Activated naive CD8-positive, alpha-beta T cell treated with anti-CD3 and anti-CD28 coated beads for 36 hours (primary cell): ENCODE measurements around the gene MYD88. TPM values are rescaled to one million over a fixed set of nuclear protein-coding genes. Genes with fewer than 3 reads are reported as not detected.

Experiments used
- DNase-seq: peaks from one replicate; pipeline ENCODE4 v3.0.0; 2021
- H3K27ac Mint-ChIP-seq: one replicate; pipeline ENCODE4 v1.8.0; 2022; ENCODE audit warnings: mild to moderate bottlenecking, moderate library complexity, mixed read lengths
- H3K27me3 Mint-ChIP-seq: one replicate; pipeline ENCODE4 v1.8.0; 2022; ENCODE audit warnings: mild to moderate bottlenecking, mixed read lengths
- H3K36me3 Mint-ChIP-seq: one replicate; pipeline ENCODE4 v1.8.0; 2021; ENCODE audit warnings: mild to moderate bottlenecking, mixed read lengths
- H3K4me1 Mint-ChIP-seq: one replicate; pipeline ENCODE4 v1.8.0; 2021; ENCODE audit warnings: mixed read lengths
- H3K4me3 Mint-ChIP-seq: one replicate; pipeline ENCODE4 v1.8.0; 2022; ENCODE audit warnings: mild to moderate bottlenecking, moderate library complexity, mixed read lengths
- H3K9me3 Mint-ChIP-seq: one replicate; pipeline ENCODE4 v1.8.0; 2022; ENCODE audit warnings: mixed read lengths
- total RNA-seq, 2 experiments: library from RNA; stranded (reverse); gene quantifications; one replicate each; pipeline ENCODE4 v1.2.3, GENCODE V29; 2021

Gene MYD88
- total RNA-seq: 10 to 100 TPM; 46.2 to 48.0 TPM

DNA sequence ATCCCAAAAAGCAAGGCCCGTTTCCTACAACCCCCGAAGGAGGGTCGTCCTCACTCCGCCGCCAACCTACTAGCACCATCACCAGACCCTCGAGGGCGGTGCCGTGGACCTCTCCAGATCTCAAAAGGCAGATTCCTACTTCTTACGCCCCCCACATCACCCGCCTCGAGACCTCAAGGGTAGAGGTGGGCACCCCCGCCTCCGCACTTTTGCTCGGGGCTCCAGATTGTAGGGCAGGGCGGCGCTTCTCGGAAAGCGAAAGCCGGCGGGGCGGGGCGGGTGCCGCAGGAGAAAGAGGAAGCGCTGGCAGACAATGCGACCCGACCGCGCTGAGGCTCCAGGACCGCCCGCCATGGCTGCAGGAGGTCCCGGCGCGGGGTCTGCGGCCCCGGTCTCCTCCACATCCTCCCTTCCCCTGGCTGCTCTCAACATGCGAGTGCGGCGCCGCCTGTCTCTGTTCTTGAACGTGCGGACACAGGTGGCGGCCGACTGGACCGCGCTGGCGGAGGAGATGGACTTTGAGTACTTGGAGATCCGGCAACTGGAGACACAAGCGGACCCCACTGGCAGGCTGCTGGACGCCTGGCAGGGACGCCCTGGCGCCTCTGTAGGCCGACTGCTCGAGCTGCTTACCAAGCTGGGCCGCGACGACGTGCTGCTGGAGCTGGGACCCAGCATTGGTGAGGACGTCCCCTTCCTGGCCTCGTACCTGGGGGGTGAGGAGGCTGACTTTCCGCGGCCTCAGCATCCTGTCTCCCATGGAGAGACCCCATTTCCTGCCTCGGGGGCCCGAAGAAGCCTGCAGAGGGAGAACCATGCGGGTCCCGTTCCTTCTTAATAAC lies at the start of gene MYD88:
Gene MYD88, plus strand, starts transcription at position 313 of the 842 bp plus-strand sequence. Its CDS starts 40 bp downstream, at position 353.
- no peaks in the 10 kb centered on the region for H3K27me3 Mint-ChIP-seq

GRCh38 chr3:38089163-38089562 lies 49.3 kb upstream of the MYD88 start:
- H3K9me3 Mint-ChIP-seq: peaks cover 2% of the 10 kb centered on the region
- no peak overlapping the region for H3K27ac Mint-ChIP-seq
- no peak for DNase-seq
- H3K4me1 Mint-ChIP-seq: no peaks in the 10 kb centered on the region
- H3K4me3 Mint-ChIP-seq: no peak overlapping the region
- H3K36me3 Mint-ChIP-seq: peaks cover 2% of the 10 kb centered on the region
- H3K27me3 Mint-ChIP-seq: no peaks in the 10 kb centered on the region

More for the DNA sequence above, at the start of gene MYD88:
- H3K27ac Mint-ChIP-seq: peak within 1 kb of the TSS; percentile 99
- H3K4me1 Mint-ChIP-seq: peaks cover 57% of the 10 kb centered on the region
- H3K4me3 Mint-ChIP-seq: peak within 1 kb of the TSS; percentile 88
- peaks cover 32% of the 10 kb centered on the region for H3K36me3 Mint-ChIP-seq
- H3K9me3 Mint-ChIP-seq: no peaks in the 10 kb centered on the region
- peak; percentile 92 for DNase-seq

DNA sequence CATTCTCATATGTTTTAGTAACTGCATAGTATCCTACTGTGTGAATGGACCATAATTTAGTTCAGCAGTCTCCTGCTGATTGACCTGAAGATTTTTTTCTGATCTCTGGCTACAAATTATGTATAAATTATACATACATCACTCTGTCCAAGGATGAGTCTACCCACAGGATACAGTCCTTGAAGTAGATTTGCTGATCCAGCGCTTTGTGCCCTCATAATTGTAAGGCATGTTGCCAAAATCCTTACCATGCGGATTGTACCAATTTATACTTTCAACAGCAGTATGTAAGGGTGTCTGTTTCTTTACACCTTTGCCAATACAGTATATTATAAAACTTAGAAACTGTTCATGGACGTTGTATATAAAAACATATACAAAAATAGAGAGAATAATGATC lies 48.0 kb upstream of the MYD88 start:
- no peaks in the 10 kb centered on the region for H3K36me3 Mint-ChIP-seq
- no peaks in the 10 kb centered on the region for H3K9me3 Mint-ChIP-seq
- no peaks in the 10 kb centered on the region for H3K27me3 Mint-ChIP-seq
- H3K4me1 Mint-ChIP-seq: no peaks in the 10 kb centered on the region
- no peak overlapping the region for H3K4me3 Mint-ChIP-seq
- H3K27ac Mint-ChIP-seq: no peak overlapping the region
- no peak for DNase-seq

DNA sequence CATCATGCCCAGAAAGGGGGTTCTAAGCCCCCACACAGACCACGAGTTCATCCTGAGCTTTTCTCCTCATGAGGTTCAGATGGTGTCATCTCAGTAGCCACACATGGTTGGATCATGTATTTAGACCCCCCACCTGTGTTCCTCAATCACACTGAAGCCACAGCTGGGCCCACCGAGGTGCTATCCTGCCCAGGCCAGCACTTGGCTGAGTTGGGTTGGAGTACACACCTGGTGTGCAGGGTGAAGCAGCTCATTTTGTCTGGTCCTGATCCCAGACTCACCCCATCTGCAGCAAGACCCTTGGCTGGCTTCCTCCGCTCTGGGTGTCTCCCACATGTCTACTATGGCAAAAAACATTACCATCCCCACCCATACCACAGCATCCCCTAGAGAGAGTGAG lies 43.5 kb upstream of the MYD88 start:
- no peak overlapping the region for H3K27ac Mint-ChIP-seq
- no peak overlapping the region for H3K4me3 Mint-ChIP-seq
- H3K9me3 Mint-ChIP-seq: no peaks in the 10 kb centered on the region
- no peak for DNase-seq
- H3K27me3 Mint-ChIP-seq: no peaks in the 10 kb centered on the region
- H3K4me1 Mint-ChIP-seq: no peaks in the 10 kb centered on the region
- H3K36me3 Mint-ChIP-seq: no peaks in the 10 kb centered on the region

GRCh38 chr3:38095669-38096483 lies 42.6 kb upstream of the MYD88 start:
- H3K36me3 Mint-ChIP-seq: no peaks in the 10 kb centered on the region
- H3K4me3 Mint-ChIP-seq: no peak overlapping the region
- H3K4me1 Mint-ChIP-seq: no peaks in the 10 kb centered on the region
- no peak for DNase-seq
- H3K27ac Mint-ChIP-seq: no peak overlapping the region
- no peaks in the 10 kb centered on the region for H3K9me3 Mint-ChIP-seq
- no peaks in the 10 kb centered on the region for H3K27me3 Mint-ChIP-seq

- Mint-ChIP-seq H3K9me3 (no peaks in the 10 kb centered on the region), H3K27me3 (no peaks in the 10 kb centered on the region), H3K36me3 (no peaks in the 10 kb centered on the region), H3K27ac (no peak overlapping the region), H3K4me3 (no peak overlapping the region), H3K4me1 (no peaks in the 10 kb centered on the region)
- DNase-seq: no peak
Measured at GRCh38 chr3:38097446-38098375, 40.8 kb upstream of the MYD88 start.

DNA sequence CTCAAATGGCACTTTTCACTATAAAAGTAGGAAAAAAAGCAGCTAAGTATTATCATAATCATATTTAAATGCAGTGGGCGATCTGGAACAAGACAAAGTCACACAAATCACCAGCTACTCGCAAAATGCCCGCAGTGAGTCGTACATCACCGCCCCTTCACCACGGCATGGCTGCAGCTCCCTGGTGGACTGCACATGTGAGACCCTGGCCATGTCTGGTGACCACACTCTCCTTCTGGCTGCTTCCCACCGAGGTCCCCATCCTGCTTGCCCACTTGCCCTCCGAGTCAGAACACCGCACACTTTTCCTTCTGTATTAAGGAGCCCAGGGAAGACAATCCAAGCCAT lies 40.1 kb upstream of the MYD88 start:
- H3K9me3 Mint-ChIP-seq: no peaks in the 10 kb centered on the region
- H3K4me1 Mint-ChIP-seq: no peaks in the 10 kb centered on the region
- no peak overlapping the region for H3K4me3 Mint-ChIP-seq
- H3K27me3 Mint-ChIP-seq: no peaks in the 10 kb centered on the region
- no peak overlapping the region for H3K27ac Mint-ChIP-seq
- DNase-seq: no peak
- no peaks in the 10 kb centered on the region for H3K36me3 Mint-ChIP-seq

DNA sequence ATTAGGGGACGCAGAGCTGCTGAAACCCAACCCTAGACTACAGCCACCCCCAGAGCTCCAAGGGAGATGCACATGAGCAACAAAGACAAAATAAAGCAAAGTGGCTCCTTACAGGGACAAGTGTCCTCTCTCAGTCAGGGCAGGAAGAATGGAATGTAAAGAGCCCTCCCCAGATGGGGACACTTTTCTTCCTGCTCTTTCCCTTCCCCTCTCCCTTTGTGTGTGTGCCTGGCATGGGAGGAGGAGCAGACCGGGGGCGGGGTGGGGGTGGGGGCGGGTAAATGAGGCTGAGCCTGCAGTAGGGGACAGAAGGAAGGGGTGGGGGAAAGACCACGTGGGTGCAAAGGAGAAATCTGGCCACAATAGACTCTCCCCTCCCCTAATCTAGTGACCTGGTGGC lies 38.9 kb upstream of the MYD88 start:
- H3K4me3 Mint-ChIP-seq: no peak overlapping the region
- no peaks in the 10 kb centered on the region for H3K4me1 Mint-ChIP-seq
- H3K27ac Mint-ChIP-seq: no peak overlapping the region

DNA sequence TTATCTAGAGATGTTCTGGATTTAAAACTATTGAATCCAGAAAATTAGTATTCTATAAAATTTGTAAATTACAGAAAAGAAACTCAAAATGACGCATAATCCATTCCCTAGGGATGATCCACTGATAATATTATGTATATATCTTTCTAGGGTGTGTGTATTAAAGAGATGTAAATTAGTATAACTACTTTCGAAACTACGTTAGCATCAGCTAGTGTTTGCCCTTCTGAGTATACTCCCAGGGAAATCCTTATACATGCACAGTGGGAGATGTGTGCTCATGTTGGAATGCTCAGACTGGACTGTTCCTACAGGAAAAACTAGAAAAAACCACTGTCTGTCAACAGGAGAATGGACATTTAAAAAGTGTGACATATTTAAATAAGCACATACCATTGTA lies 38.0 kb upstream of the MYD88 start:
- Mint-ChIP-seq H3K36me3 (peaks cover 2% of the 10 kb centered on the region), H3K4me1 (no peaks in the 10 kb centered on the region)

More for the DNA sequence above, 38.9 kb upstream of the MYD88 start:
- H3K36me3 Mint-ChIP-seq: peaks cover 2% of the 10 kb centered on the region
- no peak for DNase-seq
- H3K9me3 Mint-ChIP-seq: peaks cover 2% of the 10 kb centered on the region
- H3K27me3 Mint-ChIP-seq: no peaks in the 10 kb centered on the region

GRCh38 chr3:38101811-38102443 lies 36.5 kb upstream of the MYD88 start:
- Mint-ChIP-seq H3K27me3 (no peaks in the 10 kb centered on the region), H3K9me3 (peaks cover 10% of the 10 kb centered on the region), H3K4me1 (no peaks in the 10 kb centered on the region), H3K4me3 (no peak overlapping the region), H3K36me3 (peaks cover 4% of the 10 kb centered on the region), H3K27ac (no peak overlapping the region)
- DNase-seq: no peak

More for the DNA sequence above, 38.0 kb upstream of the MYD88 start:
- H3K4me3 Mint-ChIP-seq: no peak overlapping the region
- no peaks in the 10 kb centered on the region for H3K27me3 Mint-ChIP-seq
- peaks cover 7% of the 10 kb centered on the region for H3K9me3 Mint-ChIP-seq
- no peak overlapping the region for H3K27ac Mint-ChIP-seq
- no peak for DNase-seq

DNA sequence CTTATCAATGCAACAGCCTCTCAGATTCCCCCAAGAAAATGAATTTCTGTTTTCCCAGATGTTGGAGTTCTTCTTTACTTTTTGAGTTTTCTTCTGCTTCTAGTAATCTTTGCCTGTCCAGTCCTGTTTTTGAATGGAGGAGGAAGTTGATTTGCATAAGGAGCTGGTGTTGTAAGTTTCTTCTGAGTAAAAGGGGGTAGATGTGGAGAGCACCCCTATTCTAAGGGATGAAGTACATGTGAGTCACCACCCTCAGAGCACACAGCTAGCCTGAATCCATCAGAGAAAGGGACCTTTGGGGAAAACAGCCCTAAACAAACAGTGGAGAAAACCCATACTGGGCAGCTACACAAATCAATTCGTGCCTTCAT lies 36.0 kb upstream of the MYD88 start:
- no peak overlapping the region for H3K27ac Mint-ChIP-seq
- H3K36me3 Mint-ChIP-seq: peaks cover 4% of the 10 kb centered on the region
- no peak for DNase-seq
- peaks cover 10% of the 10 kb centered on the region for H3K9me3 Mint-ChIP-seq
- H3K27me3 Mint-ChIP-seq: no peaks in the 10 kb centered on the region
- no peaks in the 10 kb centered on the region for H3K4me1 Mint-ChIP-seq
- no peak overlapping the region for H3K4me3 Mint-ChIP-seq

GRCh38 chr3:38105525-38105924 lies 32.9 kb upstream of the MYD88 start:
- H3K9me3 Mint-ChIP-seq: peaks cover 10% of the 10 kb centered on the region
- H3K4me1 Mint-ChIP-seq: no peaks in the 10 kb centered on the region
- no peak for DNase-seq
- no peak overlapping the region for H3K27ac Mint-ChIP-seq
- H3K27me3 Mint-ChIP-seq: no peaks in the 10 kb centered on the region
- peaks cover 4% of the 10 kb centered on the region for H3K36me3 Mint-ChIP-seq
- H3K4me3 Mint-ChIP-seq: no peak overlapping the region

- no peaks in the 10 kb centered on the region for H3K4me1 Mint-ChIP-seq
- H3K36me3 Mint-ChIP-seq: peaks cover 4% of the 10 kb centered on the region
- no peaks in the 10 kb centered on the region for H3K27me3 Mint-ChIP-seq
- no peak for DNase-seq
- peaks cover 10% of the 10 kb centered on the region for H3K9me3 Mint-ChIP-seq
- no peak overlapping the region for H3K4me3 Mint-ChIP-seq
- H3K27ac Mint-ChIP-seq: no peak overlapping the region
Measured at GRCh38 chr3:38107911-38108648, 30.4 kb upstream of the MYD88 start.
